HG03025 (cell line): Measurements from ENCODE around the gene SMIM10.
"Not testable (repeated sequence)": the region's sequence is repeated elsewhere in the genome, so short reads cannot be mapped to it uniquely, and the experiment has no call there.

Experiments
- ATAC-seq: cut with Tn5 transposase; IDR thresholded peaks from one replicate; pipeline ENCODE4 v1.9.1; 2021; ENCODE audit warnings: mild to moderate bottlenecking, moderate library complexity; ENCODE audit not compliant: unreplicated experiment, low FRiP score

The SMIM10 gene

GRCh38 chrX:134990801-134991481, at the start of gene SMIM10:
Gene SMIM10, plus strand, starts transcription at chrX:134990991. Its CDS starts 105 bp downstream, at chrX:134991096.
- no peak for ATAC-seq

- not testable (repeated sequence) for ATAC-seq
Observed at GRCh38 chrX:134946364-134946763, 44.4 kb upstream of the SMIM10 start.

- no peak for ATAC-seq
Observed at GRCh38 chrX:134948333-134949241, 42.2 kb upstream of the SMIM10 start.

GRCh38 chrX:134949271-134949670, 41.5 kb upstream of the SMIM10 start:
- ATAC-seq = no peak

- no peak for ATAC-seq
Observed at GRCh38 chrX:134957836-134958235, 33.0 kb upstream of the SMIM10 start.

- ATAC-seq = not testable (repeated sequence)
Observed at GRCh38 chrX:134960366-134960765, 30.4 kb upstream of the SMIM10 start.

- ATAC-seq = no peak
Observed at GRCh38 chrX:134963041-134963440, 27.8 kb upstream of the SMIM10 start.

GRCh38 chrX:134969726-134970125, 21.1 kb upstream of the SMIM10 start:
- no peak for ATAC-seq

- ATAC-seq = no peak
Observed at GRCh38 chrX:134971926-134972325, 18.9 kb upstream of the SMIM10 start.

GRCh38 chrX:134975516-134975915, 15.3 kb upstream of the SMIM10 start:
- no peak for ATAC-seq

GRCh38 chrX:134981910-134982309, 8.9 kb upstream of the SMIM10 start:
- ATAC-seq = no peak

GRCh38 chrX:134982748-134983147, 8.0 kb upstream of the SMIM10 start:
- ATAC-seq = no peak

GRCh38 chrX:134985479-134985878, 5.3 kb upstream of the SMIM10 start:
- ATAC-seq = no peak

- ATAC-seq = no peak
Observed at GRCh38 chrX:134990475-134990800, 353 bp upstream of the SMIM10 start.

- ATAC-seq = no peak
Observed at GRCh38 chrX:134997646-134998045, 6.9 kb downstream of the SMIM10 start.

GRCh38 chrX:134998246-134998645, 7.5 kb downstream of the SMIM10 start:
- no peak for ATAC-seq

- ATAC-seq = no peak
Observed at GRCh38 chrX:134999469-134999868, 8.7 kb downstream of the SMIM10 start.

- ATAC-seq = no peak
Observed at GRCh38 chrX:135000516-135000915, 9.7 kb downstream of the SMIM10 start.

GRCh38 chrX:135003876-135004623, 13.3 kb downstream of the SMIM10 start:
- ATAC-seq = peak; percentile 87

- no peak for ATAC-seq
Observed at GRCh38 chrX:135006187-135006586, 15.4 kb downstream of the SMIM10 start.

GRCh38 chrX:135009057-135009610, 18.3 kb downstream of the SMIM10 start:
- no peak for ATAC-seq
